HG02970 (cell line): ENCODE measurements around the gene ZDHHC14.
"Not testable (repeated sequence)": the region's sequence is repeated elsewhere in the genome, so short reads cannot be mapped to it uniquely, and the experiment has no call there.

ENCODE experiments used
- ATAC-seq: cut with Tn5 transposase; IDR thresholded peaks from one replicate; pipeline ENCODE4 v1.9.1; 2021; ENCODE audit warnings: mild to moderate bottlenecking, moderate library complexity, moderate number of reproducible peaks; ENCODE audit not compliant: unreplicated experiment, low FRiP score

The ZDHHC14 gene

DNA sequence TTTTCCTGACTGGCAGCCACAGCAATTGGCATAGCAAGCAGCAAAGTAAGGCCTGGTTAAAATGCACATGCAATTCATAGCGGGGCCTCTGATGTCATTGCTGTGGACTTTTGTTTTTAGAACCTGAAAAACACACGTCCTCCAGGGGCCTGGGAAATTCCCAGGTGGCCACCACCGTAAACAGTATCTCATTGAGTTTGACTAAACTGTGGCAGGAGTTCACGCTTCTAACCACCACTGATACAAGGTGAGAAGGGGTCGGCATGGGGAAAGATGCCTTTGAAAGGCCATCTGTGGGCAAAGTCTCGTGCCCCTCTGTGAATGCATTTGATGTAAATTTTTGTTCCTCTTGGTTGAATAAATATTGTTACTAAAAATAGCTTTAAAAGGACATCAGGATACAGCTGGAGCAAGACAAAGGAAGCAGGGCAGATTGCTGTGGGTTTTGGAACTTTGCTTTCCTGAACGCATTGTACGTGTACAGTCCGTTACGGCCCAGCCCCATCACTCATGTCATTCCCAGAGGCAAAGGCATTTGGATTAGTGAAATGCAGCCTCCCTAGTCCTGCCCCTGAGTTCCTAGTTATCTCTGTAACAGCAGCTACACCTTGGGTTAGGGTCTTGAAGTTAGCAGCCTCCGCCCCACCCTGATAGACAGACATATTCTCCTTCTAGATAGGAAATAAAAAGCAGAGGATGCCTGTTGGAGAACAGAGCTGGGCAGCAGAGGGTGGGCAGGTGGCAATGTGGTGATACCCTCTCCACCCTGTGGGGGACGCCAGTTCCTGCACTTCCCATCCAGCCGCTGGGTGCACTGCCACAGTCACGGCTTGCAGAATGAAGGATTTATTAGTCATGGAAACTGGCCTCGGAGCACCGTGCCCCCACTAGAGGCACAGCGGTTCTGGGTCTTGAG, 80.3 kb downstream of the ZDHHC14 start:
- peak; percentile 54 for ATAC-seq

- ATAC-seq = no peak
These were observed 82.2 kb downstream of the ZDHHC14 start for GRCh38 chr6:157462956-157463742.

GRCh38 chr6:157463743-157464135, 82.7 kb downstream of the ZDHHC14 start:
- ATAC-seq = not testable (repeated sequence)

DNA sequence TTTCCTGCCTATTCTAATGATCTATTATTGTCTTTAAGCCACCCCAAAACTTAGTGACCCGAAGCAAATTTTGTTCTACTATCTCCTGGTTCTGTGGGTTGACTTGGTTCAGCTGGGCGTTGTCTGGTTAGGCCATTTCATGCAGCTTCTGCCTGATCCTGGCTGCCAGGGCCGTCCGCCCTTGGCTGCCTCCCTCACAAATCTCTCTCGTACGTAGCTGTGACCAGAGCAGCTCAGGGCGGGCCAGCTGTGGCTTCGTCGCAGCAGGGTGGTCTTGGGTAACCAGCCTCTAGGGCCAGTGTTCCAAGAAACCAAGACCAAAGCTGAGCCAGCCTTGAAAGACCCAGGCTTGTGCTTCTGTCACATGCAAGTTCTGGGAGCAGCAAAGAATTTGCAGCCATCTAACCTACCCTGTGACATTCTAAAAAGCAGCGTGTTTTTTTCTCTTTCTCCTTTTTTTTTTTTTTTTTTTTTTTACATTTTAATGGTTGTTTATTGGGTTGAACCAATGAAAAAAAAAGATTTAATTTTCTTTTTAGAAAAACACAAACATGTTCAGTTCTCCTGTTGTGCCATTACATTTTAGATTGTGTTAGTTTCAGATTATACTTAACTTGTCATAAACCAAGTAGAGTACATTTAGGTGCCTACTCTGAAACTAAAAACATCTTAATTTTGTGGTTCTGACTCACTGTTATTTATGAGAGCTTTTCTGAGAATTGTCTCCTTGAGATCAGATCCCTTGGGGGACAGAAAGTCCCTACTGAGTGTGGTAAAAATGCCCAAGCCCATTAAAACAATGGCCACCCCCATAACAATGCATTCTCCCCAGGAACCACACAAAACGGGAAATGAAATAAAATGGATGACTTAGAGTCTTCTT, 83.9 kb downstream of the ZDHHC14 start:
- ATAC-seq = peak; percentile 44

- ATAC-seq = no peak
These were observed 85.3 kb downstream of the ZDHHC14 start for GRCh38 chr6:157466342-157466648.

GRCh38 chr6:157467339-157467738, 86.3 kb downstream of the ZDHHC14 start:
- ATAC-seq = not testable (repeated sequence)

GRCh38 chr6:157468054-157468453, 87.1 kb downstream of the ZDHHC14 start:
- no peak for ATAC-seq

- no peak for ATAC-seq
These were observed 87.6 kb downstream of the ZDHHC14 start for GRCh38 chr6:157468574-157468973.

DNA sequence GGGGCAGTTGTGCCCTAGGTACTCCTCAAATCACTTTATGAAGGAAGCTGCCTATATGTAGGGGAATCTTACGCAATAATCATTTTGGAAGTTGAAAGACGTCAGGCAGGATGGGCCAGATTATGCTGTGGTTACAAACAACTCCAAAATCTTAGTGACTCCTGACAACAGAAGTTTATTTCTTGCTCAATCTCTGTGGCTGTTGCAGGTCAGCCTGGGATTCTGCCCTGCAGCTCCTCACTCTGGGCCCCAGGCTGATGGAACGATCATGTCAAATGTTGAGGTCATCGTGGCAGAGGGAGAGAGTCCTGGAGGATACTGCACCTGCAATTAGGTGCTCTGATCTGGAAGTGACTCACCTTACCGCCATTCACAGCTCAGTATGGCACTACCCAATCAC, 88.4 kb downstream of the ZDHHC14 start:
- ATAC-seq = no peak

DNA sequence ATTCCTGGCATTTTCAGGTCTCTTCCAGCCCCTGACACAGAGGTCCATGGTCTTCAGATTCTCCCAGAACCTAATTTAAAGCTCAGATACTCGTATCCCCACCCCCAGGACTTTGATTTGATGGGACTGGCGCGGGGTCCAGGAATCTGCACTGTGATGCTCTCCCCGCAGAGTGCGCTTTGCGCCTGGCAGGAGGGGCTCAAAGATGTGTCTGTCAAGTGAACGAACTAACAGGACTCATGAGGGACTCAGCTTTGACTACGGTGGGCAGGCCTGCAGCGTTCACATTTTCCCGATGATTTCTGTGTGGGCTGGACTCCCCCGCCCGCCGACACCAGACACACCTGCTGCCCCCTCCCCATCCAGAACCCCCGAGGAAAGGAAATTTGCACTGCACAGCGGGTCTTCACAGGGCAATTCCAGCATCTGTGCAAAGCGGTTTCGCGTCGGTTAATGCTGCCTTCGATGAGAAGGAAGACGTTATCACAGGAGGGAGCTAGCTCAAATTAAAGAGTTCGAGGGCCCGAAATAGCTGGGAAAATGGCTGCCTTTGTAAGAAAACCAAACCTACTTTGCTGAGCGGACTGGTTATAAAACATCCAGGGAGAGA, 90.2 kb downstream of the ZDHHC14 start:
- ATAC-seq = no peak

DNA sequence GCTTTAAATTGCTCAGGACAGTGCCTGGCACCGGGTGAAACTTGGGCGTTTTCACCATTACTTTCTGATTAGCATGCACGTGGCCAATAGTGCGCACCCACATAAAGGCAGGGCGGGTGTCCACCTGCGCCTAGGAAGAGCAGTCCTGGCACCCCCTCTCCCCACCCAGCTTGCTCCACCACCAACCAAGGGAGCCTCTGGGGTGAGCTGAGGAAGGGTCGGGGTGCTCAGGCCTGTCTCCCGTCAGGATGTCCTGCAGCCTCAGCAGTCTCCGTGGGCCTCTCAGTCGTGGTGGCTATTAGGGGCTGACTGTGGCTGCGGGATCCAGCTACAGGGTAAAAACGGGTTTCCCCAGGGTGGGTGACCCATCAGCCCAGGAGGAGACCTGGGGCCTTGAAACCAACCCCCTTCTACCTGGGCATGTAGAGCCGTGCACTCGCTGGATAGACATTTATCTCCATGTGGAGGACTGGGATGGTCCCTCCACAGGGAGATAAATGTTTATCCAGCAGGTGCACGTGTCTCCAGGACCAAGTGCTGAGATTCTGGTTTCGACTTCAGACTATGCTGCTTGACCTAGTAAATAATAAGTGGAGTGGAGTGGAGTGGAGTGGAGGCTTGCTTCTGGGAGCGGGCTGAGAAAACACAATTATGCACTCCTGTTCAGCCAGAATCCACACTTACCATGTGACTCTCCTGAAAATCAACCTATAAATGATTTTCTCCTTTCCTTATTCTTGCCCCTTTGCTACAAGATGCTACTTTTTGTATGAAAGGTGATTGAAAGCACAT, 91.1 kb downstream of the ZDHHC14 start:
- no peak for ATAC-seq

- ATAC-seq = no peak
These were observed 95.8 kb downstream of the ZDHHC14 start for GRCh38 chr6:157476797-157477196.

DNA sequence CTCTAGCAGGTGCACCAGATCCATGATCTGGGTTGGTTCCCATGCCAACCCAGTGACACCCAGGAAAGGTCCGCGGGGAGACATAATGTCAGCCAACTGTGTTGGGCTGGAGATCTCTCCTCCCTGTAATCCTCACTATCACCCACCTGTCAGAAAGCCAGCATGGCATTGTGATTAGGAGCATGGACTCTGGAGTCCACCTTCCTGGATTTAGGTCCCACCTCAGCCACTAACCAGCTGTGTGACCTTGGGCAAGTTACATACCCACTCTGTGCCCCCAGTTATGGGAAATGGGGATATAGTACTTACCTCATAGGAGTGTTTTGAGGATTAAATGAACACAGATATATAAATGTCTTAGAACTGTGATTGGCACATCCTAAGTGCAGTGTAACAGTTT, 97.9 kb downstream of the ZDHHC14 start:
- no peak for ATAC-seq

DNA sequence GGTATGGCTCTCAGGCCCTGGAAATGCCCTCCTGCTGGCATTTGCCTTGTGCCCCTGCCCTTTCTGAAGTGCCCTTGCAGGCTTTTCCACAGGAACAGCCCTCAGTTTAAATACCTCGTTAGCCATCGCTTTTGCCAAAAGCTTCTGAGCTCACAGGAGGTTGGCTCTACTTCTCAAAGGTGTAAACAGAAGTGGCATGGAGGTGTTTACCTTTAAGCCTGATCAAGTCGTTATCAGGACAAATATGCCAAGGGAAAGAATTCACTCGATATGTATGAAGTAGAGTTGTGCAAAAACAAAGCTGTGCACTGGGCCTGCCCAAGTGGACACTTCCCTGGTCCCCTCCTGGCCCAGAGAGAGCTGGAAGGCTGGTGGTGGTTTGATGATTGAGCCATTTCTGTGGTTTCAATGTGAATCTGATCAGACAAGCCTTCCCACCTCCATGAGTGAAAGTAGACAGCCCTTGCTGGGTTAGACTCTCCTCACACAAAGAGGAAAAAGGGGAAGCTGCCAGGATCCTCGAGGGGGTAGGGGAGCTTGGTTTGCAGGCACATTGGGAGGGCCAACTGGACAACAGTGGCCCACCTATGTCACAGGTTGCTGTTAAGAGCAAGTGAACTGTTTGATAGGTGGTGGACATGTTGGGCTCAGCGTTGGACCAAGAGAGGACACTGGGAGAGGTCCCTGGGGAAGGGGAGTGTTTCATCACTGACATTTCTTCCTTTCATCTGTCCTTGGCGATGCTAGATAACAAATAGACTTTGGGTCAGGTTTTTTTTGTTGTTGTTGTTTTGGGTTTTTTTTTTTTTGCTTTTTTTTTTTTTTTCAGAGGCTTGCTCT, 98.7 kb downstream of the ZDHHC14 start:
- ATAC-seq = no peak

DNA sequence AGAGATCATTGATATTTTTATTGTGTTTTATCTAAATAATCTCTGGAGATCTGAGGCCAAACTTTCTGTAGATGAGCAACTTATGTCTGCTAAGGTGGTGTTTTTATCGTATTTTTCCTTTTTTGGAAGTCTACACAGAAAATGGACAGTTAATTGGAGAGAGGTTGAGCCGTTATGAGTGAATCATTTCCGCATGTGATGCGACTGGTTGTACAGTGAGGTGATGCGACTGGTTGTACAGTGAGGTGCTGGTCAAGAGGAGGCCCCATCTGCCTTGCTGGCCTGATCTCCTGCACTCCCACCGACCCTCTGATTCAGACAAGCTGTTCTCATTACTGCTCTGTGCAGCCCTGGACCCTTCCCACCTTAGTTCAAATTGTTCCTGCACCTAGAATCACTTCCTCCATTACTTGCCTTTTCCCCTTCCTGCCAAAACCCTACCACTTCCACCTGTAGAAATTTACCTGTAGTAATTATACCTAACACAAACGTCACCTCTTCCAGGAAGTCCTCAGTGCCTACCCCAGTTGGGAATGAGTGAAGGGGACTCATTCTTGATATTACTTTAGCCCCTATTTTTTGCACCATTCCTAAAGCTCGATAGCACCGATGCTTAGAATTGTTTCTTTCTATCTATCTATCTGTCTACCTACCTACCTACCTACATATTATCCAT, 100.3 kb downstream of the ZDHHC14 start:
- no peak for ATAC-seq

GRCh38 chr6:157481865-157482249, 100.9 kb downstream of the ZDHHC14 start:
- no peak for ATAC-seq

GRCh38 chr6:157483770-157484169, 102.8 kb downstream of the ZDHHC14 start:
- ATAC-seq = no peak

- ATAC-seq = no peak
These were observed 103.2 kb downstream of the ZDHHC14 start for GRCh38 chr6:157484181-157484580.
